Left colon (tissue), 2 donors: ENCODE data around the gene UTS2R. TPM values are rescaled to one million over a fixed set of nuclear protein-coding genes. Genes with fewer than 3 reads are reported as not detected.
"Not testable (repeated sequence)": the region's sequence is repeated elsewhere in the genome, so short reads cannot be mapped to it uniquely, and the experiment has no call there.

Experiments used
- ATAC-seq: fragments of 200-7000 bp; cut with Tn5 transposase; one replicate; pipeline ENCODE4 v1.9.1; 2020; ENCODE audit warnings: mild to moderate bottlenecking, moderate library complexity
- DNase-seq, 2 donors: peaks; one replicate each; pipeline ENCODE4 v3.0.0-alpha.2; 2020
- intact Hi-C, 2 donors: fragments of 100-400 bp; cut with DNase I in 1 of 2; cut with micrococcal nuclease in 1 of 2; formaldehyde crosslinking; loops; one replicate each; pipeline versions ENCODE4 v1.11.2 to v1.14.0; 2022; cut with DNase I, micrococcal nuclease
- total RNA-seq, 2 donors: library from RNA; stranded (reverse); fragmentation: NEBNext Ultra II Directional; extraction: Animal tissue kit (Norgen Biotek cat#: 25700); gene quantifications; one replicate each; pipeline ENCODE4 v1.2.1, GENCODE V29; 2021
- donor health status: DM: no; HTN: no; CAD: no.
- donor health status: DM: yes; HTN: yes; CAD: no.

Gene UTS2R
- total RNA-seq, 2 donors from 2014 or later: not detected

- ATAC-seq (no peak), DNase-seq (no peak)
- intact Hi-C loops: no loop called here
These were observed 22.3 kb upstream of the UTS2R start for GRCh38 chr17:82349287-82349701.

- intact Hi-C loops: loop anchor here (5.0 to 10.0 kb wide), 3 partner anchors 62 to 424 kb away; no protein-coding TSS in a partner anchor
- ATAC-seq: no peak
- DNase-seq: peak in 1 of 2 donors; percentile 57
These were observed 21.2 kb upstream of the UTS2R start for GRCh38 chr17:82350182-82351030.

- ATAC-seq: peak; percentile 9
- DNase-seq: no peak
- intact Hi-C loops: loop anchor here (5.0 to 10.0 kb wide), 3 partner anchors 61 to 424 kb away; no protein-coding TSS in a partner anchor
These were observed 20.3 kb upstream of the UTS2R start for GRCh38 chr17:82351254-82351712.

GRCh38 chr17:82351713-82352488 lies 19.7 kb upstream of the UTS2R start:
- intact Hi-C loops: loop anchor here (5.0 to 10.0 kb wide), 3 partner anchors 60 to 423 kb away; no protein-coding TSS in a partner anchor
- ATAC-seq: peak; percentile 83
- peak; percentile 75 to 91 for DNase-seq

GRCh38 chr17:82353484-82353883 lies 18.1 kb upstream of the UTS2R start:
- intact Hi-C loops: loop anchor here (5.0 to 10.0 kb wide), 3 partner anchors 59 to 421 kb away; no protein-coding TSS in a partner anchor
- ATAC-seq (no peak), DNase-seq (no peak)

- ATAC-seq (no peak), DNase-seq (no peak)
- intact Hi-C loops: loop anchor here (5.0 to 10.0 kb wide), 3 partner anchors 57 to 420 kb away; no protein-coding TSS in a partner anchor
These were observed 16.7 kb upstream of the UTS2R start for GRCh38 chr17:82354804-82355308.

- ATAC-seq (no peak), DNase-seq (no peak)
- intact Hi-C loops: loop anchor here (5.0 to 10.0 kb wide), 3 partner anchors 56 to 419 kb away; no protein-coding TSS in a partner anchor
These were observed 15.7 kb upstream of the UTS2R start for GRCh38 chr17:82355770-82356427.

- intact Hi-C loops: loop anchor here (5.0 to 10.0 kb wide), 3 partner anchors 55 to 418 kb away; no protein-coding TSS in a partner anchor
- DNase-seq: peak in 1 of 2 donors; percentile 43
- ATAC-seq: peak; percentile 72
These were observed 14.7 kb upstream of the UTS2R start for GRCh38 chr17:82356845-82357355.

- intact Hi-C loops: loop anchor here (5.0 to 10.0 kb wide), 3 partner anchors 55 to 417 kb away; no protein-coding TSS in a partner anchor
- ATAC-seq (no peak), DNase-seq (no peak)
These were observed 14.2 kb upstream of the UTS2R start for GRCh38 chr17:82357394-82357793.

GRCh38 chr17:82358465-82359350 lies 12.9 kb upstream of the UTS2R start, which contains the start of gene TEX19:
Gene TEX19, plus strand, starts transcription at chr17:82359247. Its CDS starts 2,904 bp downstream, at chr17:82362151.
- DNase-seq (no peak), ATAC-seq (no peak)
- intact Hi-C loops: loop anchor here (5.0 to 10.0 kb wide), 3 partner anchors 54 to 416 kb away; no protein-coding TSS in a partner anchor

- not testable (repeated sequence) for ATAC-seq, DNase-seq
- intact Hi-C loops: loop anchor here (5.0 to 10.0 kb wide), 3 partner anchors 53 to 415 kb away; no protein-coding TSS in a partner anchor
These were observed 12.0 kb upstream of the UTS2R start for GRCh38 chr17:82359451-82360074.

- intact Hi-C loops: no loop called here
- ATAC-seq (no peak), DNase-seq (no peak)
These were observed 9.5 kb upstream of the UTS2R start for GRCh38 chr17:82361885-82362633.

GRCh38 chr17:82365606-82366295 lies 5.8 kb upstream of the UTS2R start:
- DNase-seq (no peak), ATAC-seq (no peak)
- intact Hi-C loops: no loop called here

- DNase-seq: peak in 1 of 2 donors; percentile 65
- intact Hi-C loops: no loop called here
- ATAC-seq: peak; percentile 93
These were observed 4.8 kb upstream of the UTS2R start for GRCh38 chr17:82366749-82367148.
